ENCODE results near the gene RAP1GAP2.

The RAP1GAP2 gene

GRCh38 chr17:2786176-2786881 lies 9.9 kb upstream of the RAP1GAP2 start:
- peak; percentile 97 for DNase-seq

- DNase-seq, result no peak
Measured at GRCh38 chr17:2789700-2790099, 6.5 kb upstream of the RAP1GAP2 start.

GRCh38 chr17:2792366-2793169 lies 3.7 kb upstream of the RAP1GAP2 start:
- DNase-seq, result no peak

- no peak for DNase-seq
Measured at GRCh38 chr17:2794111-2794803, 2.0 kb upstream of the RAP1GAP2 start.

- no peak for DNase-seq
Measured at GRCh38 chr17:2795441-2796163, 636 bp upstream of the RAP1GAP2 start.

GRCh38 chr17:2797226-2797625 lies 988 bp downstream of the RAP1GAP2 start:
- no peak for DNase-seq

- peak; percentile 46 for DNase-seq
Measured at GRCh38 chr17:2797637-2798036, 1.4 kb downstream of the RAP1GAP2 start.

- no peak for DNase-seq
Measured at GRCh38 chr17:2798188-2798587, 1.9 kb downstream of the RAP1GAP2 start.

- peak; percentile 59 for DNase-seq
Measured at GRCh38 chr17:2798678-2799077, 2.4 kb downstream of the RAP1GAP2 start.

GRCh38 chr17:2799653-2800052 lies 3.4 kb downstream of the RAP1GAP2 start:
- peak; percentile 41 for DNase-seq

GRCh38 chr17:2800367-2800766 lies 4.1 kb downstream of the RAP1GAP2 start:
- DNase-seq, result no peak

GRCh38 chr17:2801841-2802240 lies 5.6 kb downstream of the RAP1GAP2 start:
- DNase-seq, result peak; percentile 76

GRCh38 chr17:2802574-2802973 lies 6.3 kb downstream of the RAP1GAP2 start:
- DNase-seq, result no peak

- DNase-seq, result no peak
Measured at GRCh38 chr17:2803386-2803785, 7.1 kb downstream of the RAP1GAP2 start.

GRCh38 chr17:2803971-2804370 lies 7.7 kb downstream of the RAP1GAP2 start:
- DNase-seq, result no peak

GRCh38 chr17:2804912-2805311 lies 8.7 kb downstream of the RAP1GAP2 start:
- no peak for DNase-seq

GRCh38 chr17:2805961-2806360 lies 9.7 kb downstream of the RAP1GAP2 start:
- DNase-seq, result no peak

- DNase-seq, result no peak
Measured at GRCh38 chr17:2808367-2809335, 12.4 kb downstream of the RAP1GAP2 start.

GRCh38 chr17:2809337-2809736 lies 13.1 kb downstream of the RAP1GAP2 start:
- DNase-seq, result no peak

GRCh38 chr17:2814049-2814448 lies 17.8 kb downstream of the RAP1GAP2 start:
- no peak for DNase-seq

- no peak for DNase-seq
Measured at GRCh38 chr17:2814481-2815341, 18.5 kb downstream of the RAP1GAP2 start.

Measured in NCI-H1694 (cell line).